Activated naive CD8-positive, alpha-beta T cell treated with anti-CD3 and anti-CD28 coated beads, Interleukin-2, amount 10 ng/mL, durations not matched to agents 7 days and 5 days (primary cell): ENCODE data around the gene STK32C. TPM values are rescaled to one million over a fixed set of nuclear protein-coding genes. Genes with fewer than 3 reads are reported as not detected.
"Not testable (repeated sequence)": the region's sequence is repeated elsewhere in the genome, so short reads cannot be mapped to it uniquely, and the experiment has no call there.

Experiments used
- ATAC-seq: fragments of 150-1000 bp; cut with Tn5 transposase; one replicate; pipeline ENCODE4 v1.10.0; 2021; ENCODE audit warnings: low read depth, moderate library complexity
- POLR2A ChIA-PET: fragments of 350-600 bp; sonication (Branson Sonifier 250); formaldehyde crosslinking; loops from one replicate; lab custom pipeline; 2021; ENCODE audit warnings: antibody characterized with exemption; lab: Charles Lee
- DNase-seq: peaks from one replicate; pipeline ENCODE4 v3.0.0; 2021
- H3K27ac Mint-ChIP-seq: one replicate; pipeline ENCODE4 v1.8.0; 2022; ENCODE audit warnings: mild to moderate bottlenecking, mixed read lengths
- H3K27me3 Mint-ChIP-seq: one replicate; pipeline ENCODE4 v1.8.0; 2022; ENCODE audit warnings: mild to moderate bottlenecking, moderate library complexity, mixed read lengths
- H3K36me3 Mint-ChIP-seq: one replicate; pipeline ENCODE4 v1.8.0; 2021; ENCODE audit warnings: mild to moderate bottlenecking, mixed read lengths
- H3K4me1 Mint-ChIP-seq: one replicate; pipeline ENCODE4 v1.8.0; 2021; ENCODE audit warnings: mixed read lengths
- H3K4me3 Mint-ChIP-seq: one replicate; pipeline ENCODE4 v1.8.0; 2022; ENCODE audit warnings: mild to moderate bottlenecking, moderate library complexity, mixed read lengths
- H3K9me3 Mint-ChIP-seq: one replicate; pipeline ENCODE4 v1.8.0; 2021; ENCODE audit warnings: mixed read lengths
- total RNA-seq, 2 experiments: library from RNA; stranded (reverse); gene quantifications; one replicate each; pipeline ENCODE4 v1.2.3, GENCODE V29; 2021

The STK32C gene
- total RNA-seq, 2 experiments from 2014 or later: 12.5 TPM

GRCh38 chr10:132320654-132321469, 13.1 kb upstream of the STK32C start:
- Mint-ChIP-seq H3K27ac (no peak overlapping the region), H3K4me1 (peaks cover 2% of the 10 kb centered on the region), H3K4me3 (no peak overlapping the region), H3K9me3 (no peaks in the 10 kb centered on the region), H3K27me3 (peaks cover 12% of the 10 kb centered on the region), H3K36me3 (peaks cover 11% of the 10 kb centered on the region)
- ATAC-seq (no peak), DNase-seq (no peak)
- POLR2A ChIA-PET: no interaction called here

- no peak overlapping the region for H3K4me3 Mint-ChIP-seq
- H3K4me1 Mint-ChIP-seq: peaks cover 2% of the 10 kb centered on the region
- POLR2A ChIA-PET: no interaction called here
- peaks cover 8% of the 10 kb centered on the region for H3K36me3 Mint-ChIP-seq
- H3K27me3 Mint-ChIP-seq: peaks cover 13% of the 10 kb centered on the region
- H3K27ac Mint-ChIP-seq: no peak overlapping the region
- peak; percentile 66 for ATAC-seq
- DNase-seq: no peak
- H3K9me3 Mint-ChIP-seq: no peaks in the 10 kb centered on the region
These were observed 12.3 kb upstream of the STK32C start for GRCh38 chr10:132319853-132320653.

GRCh38 chr10:132317477-132317876, 9.7 kb upstream of the STK32C start:
- ATAC-seq, H3K4me3 Mint-ChIP-seq, H3K27ac Mint-ChIP-seq, H3K4me1 Mint-ChIP-seq, H3K9me3 Mint-ChIP-seq, H3K36me3 Mint-ChIP-seq, POLR2A ChIA-PET, DNase-seq: not testable (repeated sequence)
- peaks cover 17% of the 10 kb centered on the region for H3K27me3 Mint-ChIP-seq

- DNase-seq (no peak), ATAC-seq (no peak)
- Mint-ChIP-seq H3K27ac (no peak overlapping the region), H3K4me1 (peaks cover 2% of the 10 kb centered on the region), H3K36me3 (no peaks in the 10 kb centered on the region), H3K4me3 (no peak overlapping the region), H3K9me3 (no peaks in the 10 kb centered on the region), H3K27me3 (peaks cover 17% of the 10 kb centered on the region)
- POLR2A ChIA-PET: no interaction called here
These were observed 8.4 kb upstream of the STK32C start for GRCh38 chr10:132316133-132316532.

GRCh38 chr10:132314881-132315280, 7.1 kb upstream of the STK32C start:
- H3K27me3 Mint-ChIP-seq: peaks cover 20% of the 10 kb centered on the region
- H3K27ac Mint-ChIP-seq, H3K9me3 Mint-ChIP-seq, ATAC-seq, H3K4me3 Mint-ChIP-seq, H3K4me1 Mint-ChIP-seq, DNase-seq, H3K36me3 Mint-ChIP-seq, POLR2A ChIA-PET: not testable (repeated sequence)

GRCh38 chr10:132314336-132314735, 6.6 kb upstream of the STK32C start:
- no peaks in the 10 kb centered on the region for H3K4me1 Mint-ChIP-seq
- DNase-seq (no peak), ATAC-seq (no peak)
- no peaks in the 10 kb centered on the region for H3K36me3 Mint-ChIP-seq
- no peak overlapping the region for H3K27ac Mint-ChIP-seq
- POLR2A ChIA-PET: no interaction called here
- H3K4me3 Mint-ChIP-seq: no peak overlapping the region
- H3K27me3 Mint-ChIP-seq: peaks cover 25% of the 10 kb centered on the region
- no peaks in the 10 kb centered on the region for H3K9me3 Mint-ChIP-seq

- POLR2A ChIA-PET: no interaction called here
- H3K36me3 Mint-ChIP-seq: no peaks in the 10 kb centered on the region
- no peak overlapping the region for H3K27ac Mint-ChIP-seq
- H3K27me3 Mint-ChIP-seq: peaks cover 23% of the 10 kb centered on the region
- no peaks in the 10 kb centered on the region for H3K9me3 Mint-ChIP-seq
- no peak for ATAC-seq
- H3K4me1 Mint-ChIP-seq: no peaks in the 10 kb centered on the region
- DNase-seq: no peak
- no peak overlapping the region for H3K4me3 Mint-ChIP-seq
These were observed 6.1 kb upstream of the STK32C start for GRCh38 chr10:132313865-132314264.

GRCh38 chr10:132313305-132313704, 5.6 kb upstream of the STK32C start:
- H3K27me3 Mint-ChIP-seq: peaks cover 23% of the 10 kb centered on the region
- POLR2A ChIA-PET: no interaction called here
- ATAC-seq: no peak
- no peaks in the 10 kb centered on the region for H3K36me3 Mint-ChIP-seq
- no peaks in the 10 kb centered on the region for H3K9me3 Mint-ChIP-seq
- no peak overlapping the region for H3K4me3 Mint-ChIP-seq
- H3K27ac Mint-ChIP-seq: no peak overlapping the region
- DNase-seq: no peak
- H3K4me1 Mint-ChIP-seq: no peaks in the 10 kb centered on the region

- Mint-ChIP-seq H3K9me3 (no peaks in the 10 kb centered on the region), H3K27ac (no peak overlapping the region), H3K4me1 (peaks cover 3% of the 10 kb centered on the region), H3K27me3 (peaks cover 23% of the 10 kb centered on the region), H3K36me3 (no peaks in the 10 kb centered on the region), H3K4me3 (no peak overlapping the region)
- ATAC-seq: no peak
- POLR2A ChIA-PET: no interaction called here
- DNase-seq: no peak
These were observed 3.7 kb upstream of the STK32C start for GRCh38 chr10:132311338-132311939.

GRCh38 chr10:132310701-132311337, 3.1 kb upstream of the STK32C start:
- H3K4me3 Mint-ChIP-seq: no peak overlapping the region

GRCh38 chr10:132309879-132310591, 2.3 kb upstream of the STK32C start:
- no peaks in the 10 kb centered on the region for H3K9me3 Mint-ChIP-seq
- peaks cover 4% of the 10 kb centered on the region for H3K4me1 Mint-ChIP-seq
- peaks cover 31% of the 10 kb centered on the region for H3K27me3 Mint-ChIP-seq
- no peak overlapping the region for H3K27ac Mint-ChIP-seq
- DNase-seq (peak; percentile 28), ATAC-seq (no peak)
- H3K36me3 Mint-ChIP-seq: no peaks in the 10 kb centered on the region
- POLR2A ChIA-PET: no interaction called here
- H3K4me3 Mint-ChIP-seq: peak overlapping the region; percentile 5

More at GRCh38 chr10:132310701-132311337, 3.1 kb upstream of the STK32C start:
- Mint-ChIP-seq H3K27ac (no peak overlapping the region), H3K9me3 (no peaks in the 10 kb centered on the region), H3K36me3 (no peaks in the 10 kb centered on the region), H3K27me3 (peaks cover 26% of the 10 kb centered on the region), H3K4me1 (peaks cover 4% of the 10 kb centered on the region)
- peak; percentile 21 for DNase-seq
- POLR2A ChIA-PET: no interaction called here
- ATAC-seq: no peak

- peaks cover 4% of the 10 kb centered on the region for H3K4me1 Mint-ChIP-seq
- H3K4me3 Mint-ChIP-seq: peak overlapping the region; percentile 5
- H3K36me3 Mint-ChIP-seq: no peaks in the 10 kb centered on the region
- DNase-seq (peak; percentile 23), ATAC-seq (no peak)
- H3K27me3 Mint-ChIP-seq: peaks cover 27% of the 10 kb centered on the region
- no peaks in the 10 kb centered on the region for H3K9me3 Mint-ChIP-seq
- no peak overlapping the region for H3K27ac Mint-ChIP-seq
- POLR2A ChIA-PET: no interaction called here
These were observed 1.7 kb upstream of the STK32C start for GRCh38 chr10:132309471-132309865.
